Measurements from ENCODE around the gene KLRC1.

GRCh38 chr12:10491766-10492165, 38.6 kb upstream of the KLRC1 start:
- TF ChIP-seq POLR2A (IDR thresholded peaks at IDR 0.05) (no peak), POLR2AphosphoS5 (IDR thresholded peaks at IDR 0.05) (no peak), EP300 (IDR thresholded peaks at IDR 0.05) (no peak)
- TF ChIP-seq, protein P1, sequence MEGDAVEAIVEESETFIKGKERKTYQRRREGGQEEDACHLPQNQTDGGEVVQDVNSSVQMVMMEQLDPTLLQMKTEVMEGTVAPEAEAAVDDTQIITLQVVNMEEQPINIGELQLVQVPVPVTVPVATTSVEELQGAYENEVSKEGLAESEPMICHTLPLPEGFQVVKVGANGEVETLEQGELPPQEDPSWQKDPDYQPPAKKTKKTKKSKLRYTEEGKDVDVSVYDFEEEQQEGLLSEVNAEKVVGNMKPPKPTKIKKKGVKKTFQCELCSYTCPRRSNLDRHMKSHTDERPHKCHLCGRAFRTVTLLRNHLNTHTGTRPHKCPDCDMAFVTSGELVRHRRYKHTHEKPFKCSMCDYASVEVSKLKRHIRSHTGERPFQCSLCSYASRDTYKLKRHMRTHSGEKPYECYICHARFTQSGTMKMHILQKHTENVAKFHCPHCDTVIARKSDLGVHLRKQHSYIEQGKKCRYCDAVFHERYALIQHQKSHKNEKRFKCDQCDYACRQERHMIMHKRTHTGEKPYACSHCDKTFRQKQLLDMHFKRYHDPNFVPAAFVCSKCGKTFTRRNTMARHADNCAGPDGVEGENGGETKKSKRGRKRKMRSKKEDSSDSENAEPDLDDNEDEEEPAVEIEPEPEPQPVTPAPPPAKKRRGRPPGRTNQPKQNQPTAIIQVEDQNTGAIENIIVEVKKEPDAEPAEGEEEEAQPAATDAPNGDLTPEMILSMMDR (IDR thresholded peaks at IDR 0.05): no peak

All from stomach (tissue), 4 donors.